ENCODE data around the gene DUSP22.

DUSP22 gene

DNA sequence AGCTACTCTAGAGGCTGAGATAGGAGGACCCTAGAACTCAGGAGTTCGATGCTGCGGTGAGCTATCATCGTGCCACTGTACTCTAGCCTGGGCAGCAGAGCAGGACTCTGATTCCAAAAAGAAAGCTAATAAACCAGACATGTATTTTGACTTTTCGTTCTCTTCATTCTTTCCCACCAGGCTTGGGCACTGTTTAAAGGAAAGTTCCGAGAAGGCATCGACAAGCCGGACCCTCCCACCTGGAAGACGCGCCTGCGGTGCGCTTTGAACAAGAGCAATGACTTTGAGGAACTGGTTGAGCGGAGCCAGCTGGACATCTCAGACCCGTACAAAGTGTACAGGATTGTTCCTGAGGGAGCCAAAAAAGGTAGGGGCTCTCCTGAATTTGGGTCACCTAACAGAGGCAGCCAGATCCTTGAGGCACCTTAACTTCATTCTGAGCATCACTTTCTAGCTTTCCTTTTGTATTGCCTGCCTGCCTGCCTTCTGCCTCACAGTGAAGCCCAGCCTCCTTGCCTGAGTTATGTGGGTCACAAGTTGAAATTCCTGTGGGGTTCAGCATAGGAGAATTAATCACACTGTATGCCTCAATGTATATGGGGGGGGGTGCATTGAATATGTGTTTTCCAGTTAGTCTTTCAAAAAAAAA lies 102.5 kb downstream of the DUSP22 start:
- DNase-seq (ENCODE audit: low read depth in 2 of 2): no peak

DNA sequence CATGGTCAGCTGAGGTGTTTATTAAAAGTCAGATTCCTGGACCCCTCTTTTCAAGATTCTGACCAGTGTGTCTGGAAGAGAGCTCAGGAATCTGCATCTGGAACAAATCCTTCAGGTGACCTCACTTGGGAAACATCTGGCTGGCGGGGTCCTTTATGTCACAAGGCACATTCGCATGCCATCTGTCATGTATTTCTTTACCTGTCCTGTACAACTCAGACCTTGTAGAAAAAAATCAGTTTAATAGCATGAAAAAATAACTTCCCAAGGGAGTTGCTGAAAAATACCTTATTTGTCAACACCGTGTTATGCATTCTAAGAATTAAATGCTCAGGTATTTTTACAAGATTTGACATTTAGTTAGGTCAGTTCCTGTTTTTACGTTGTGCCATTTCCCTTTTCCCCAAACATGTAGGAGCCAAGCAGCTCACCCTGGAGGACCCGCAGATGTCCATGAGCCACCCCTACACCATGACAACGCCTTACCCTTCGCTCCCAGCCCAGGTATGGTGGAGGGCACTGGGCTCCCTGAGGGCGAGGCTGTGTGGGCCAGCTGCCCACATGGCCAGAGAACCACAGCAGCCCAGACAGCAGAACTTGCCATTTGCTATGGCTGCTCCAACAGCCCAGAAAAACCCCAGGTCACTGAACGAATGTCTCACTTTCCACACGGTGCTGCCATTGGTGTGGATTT lies 103.3 kb downstream of the DUSP22 start:
- no peak for DNase-seq (ENCODE audit: low read depth in 2 of 2)

DNA sequence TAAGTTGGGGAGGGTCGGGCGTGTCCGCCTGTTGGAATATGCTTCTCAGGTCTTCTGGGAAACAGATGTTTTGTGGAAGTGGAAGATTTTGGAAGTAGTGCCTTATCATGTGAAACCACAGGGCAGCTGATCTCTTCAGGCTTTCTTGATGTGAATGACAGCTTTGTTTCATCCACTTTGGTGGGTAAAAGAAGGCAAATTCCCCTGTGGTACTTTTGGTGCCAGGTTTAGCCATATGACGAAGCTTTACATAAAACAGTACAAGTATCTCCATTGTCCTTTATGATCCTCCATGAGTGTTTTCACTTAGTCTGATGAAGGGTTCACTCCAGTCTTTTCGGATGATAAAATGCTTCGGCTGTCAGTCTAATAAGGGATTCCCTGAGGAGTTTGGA lies 103.8 kb downstream of the DUSP22 start:
- DNase-seq (ENCODE audit: low read depth in 2 of 2): no peak

DNA sequence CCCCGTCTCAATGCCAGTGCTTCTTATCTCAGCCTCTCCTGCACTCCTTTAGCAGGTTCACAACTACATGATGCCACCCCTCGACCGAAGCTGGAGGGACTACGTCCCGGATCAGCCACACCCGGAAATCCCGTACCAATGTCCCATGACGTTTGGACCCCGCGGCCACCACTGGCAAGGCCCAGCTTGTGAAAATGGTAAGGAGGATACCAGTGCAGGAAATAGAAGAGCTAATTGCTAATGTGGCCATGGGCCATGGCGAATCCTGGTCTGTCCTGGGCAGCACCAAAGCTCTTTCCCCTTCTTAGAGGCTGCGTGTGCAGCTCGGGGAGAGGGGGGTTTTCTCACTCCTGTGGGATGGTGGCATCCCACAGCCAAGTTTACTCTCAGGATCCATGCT lies 104.8 kb downstream of the DUSP22 start:
- DNase-seq (ENCODE audit: low read depth in 2 of 2): no peak

DNA sequence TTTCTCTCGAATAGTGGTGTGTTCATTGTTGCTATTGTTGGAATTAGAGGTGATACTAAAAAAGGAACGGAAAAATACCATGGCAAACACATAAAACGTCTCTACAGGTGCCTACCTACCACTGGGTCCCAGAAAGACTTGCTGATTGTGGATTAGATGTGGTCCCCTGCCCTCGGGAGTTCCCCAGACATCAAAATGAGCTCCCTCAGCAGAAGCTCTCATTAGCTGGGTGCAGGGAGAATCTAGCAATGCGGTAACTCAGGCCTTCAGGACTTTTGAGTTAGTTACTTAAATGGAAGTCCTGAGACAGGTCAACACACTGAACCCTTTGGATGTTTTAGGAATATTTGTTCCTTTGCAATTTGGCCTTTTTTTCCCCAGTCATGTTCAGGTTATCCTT lies 105.3 kb downstream of the DUSP22 start:
- DNase-seq (ENCODE audit: low read depth in 2 of 2): no peak

DNA sequence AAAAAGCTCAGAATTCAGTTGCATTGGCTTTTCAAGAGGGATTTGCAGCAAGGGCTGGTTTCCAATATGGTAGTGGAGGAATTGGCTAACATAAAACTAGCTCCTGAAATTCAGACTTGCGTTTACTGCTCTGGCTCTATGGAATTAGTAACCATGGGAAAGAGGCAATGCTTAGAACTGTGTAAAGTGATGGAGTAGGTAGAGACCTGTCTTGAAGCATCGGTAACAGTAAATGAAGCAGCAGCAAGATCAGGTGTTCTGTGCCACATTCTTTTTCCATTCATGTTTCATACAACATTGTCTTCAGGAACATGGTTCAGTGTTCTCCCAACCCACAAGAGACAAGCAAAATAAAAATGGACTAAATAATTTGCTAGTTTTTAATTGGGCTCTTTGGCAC lies 105.8 kb downstream of the DUSP22 start:
- DNase-seq (ENCODE audit: low read depth in 2 of 2): no peak

DNA sequence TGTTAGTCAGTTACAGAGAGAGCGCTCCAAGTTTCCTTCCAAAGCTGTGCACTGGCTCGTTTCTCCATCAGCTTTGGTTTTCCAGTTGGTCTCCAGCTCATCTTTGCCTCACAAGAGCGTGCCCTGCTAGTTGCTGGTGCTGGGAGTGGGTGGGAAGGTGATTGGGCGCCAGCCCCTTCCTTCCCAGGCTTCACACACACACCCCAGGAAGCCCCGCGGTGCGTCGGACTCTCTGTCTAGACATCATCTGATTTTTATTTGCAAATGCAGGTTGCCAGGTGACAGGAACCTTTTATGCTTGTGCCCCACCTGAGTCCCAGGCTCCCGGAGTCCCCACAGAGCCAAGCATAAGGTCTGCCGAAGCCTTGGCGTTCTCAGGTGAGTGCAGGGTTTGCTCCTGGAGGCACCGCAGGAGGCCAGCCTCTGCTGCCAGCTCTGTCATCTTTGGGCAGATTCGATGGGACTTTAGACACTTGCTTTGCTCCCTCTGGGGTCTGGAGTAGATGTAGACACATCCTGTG lies 106.3 kb downstream of the DUSP22 start:
- no peak for DNase-seq (ENCODE audit: low read depth in 2 of 2)

DNA sequence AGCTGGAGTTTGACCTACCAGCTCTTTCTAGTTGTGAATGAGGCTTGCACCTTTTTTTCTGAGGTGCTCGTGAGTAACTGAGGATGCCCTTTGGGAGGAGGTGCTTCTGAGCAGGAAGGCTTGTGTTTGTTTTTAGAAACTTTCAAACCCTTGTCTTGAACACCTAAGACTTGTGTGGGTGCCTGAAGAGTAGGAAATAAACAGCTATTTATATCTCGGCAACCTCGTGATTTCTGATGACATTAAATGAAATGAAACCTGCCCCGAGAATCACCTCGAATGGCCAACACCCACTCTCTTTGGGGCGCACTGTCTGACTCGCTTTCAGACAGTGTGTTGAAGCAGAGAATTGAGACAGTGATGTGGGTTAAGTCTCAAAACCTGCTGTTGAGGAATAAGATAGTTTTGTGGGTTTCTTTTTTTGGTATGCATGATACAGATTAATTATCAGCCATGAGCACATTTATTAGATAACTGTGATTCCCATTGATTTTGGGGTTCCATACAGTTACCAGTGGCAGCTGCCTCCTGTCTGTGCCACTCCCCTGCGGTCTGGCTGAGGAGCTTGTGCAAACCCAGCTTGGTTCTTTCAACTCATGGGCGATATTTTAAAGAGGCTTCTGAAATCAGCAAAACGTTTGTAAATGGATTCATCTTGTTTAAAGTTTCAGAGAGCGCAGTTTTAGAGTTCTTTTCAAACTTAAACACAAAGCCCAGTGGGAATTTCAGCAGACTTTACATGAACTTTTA lies 107.7 kb downstream of the DUSP22 start:
- no peak for DNase-seq (ENCODE audit: low read depth in 2 of 2)

DNA sequence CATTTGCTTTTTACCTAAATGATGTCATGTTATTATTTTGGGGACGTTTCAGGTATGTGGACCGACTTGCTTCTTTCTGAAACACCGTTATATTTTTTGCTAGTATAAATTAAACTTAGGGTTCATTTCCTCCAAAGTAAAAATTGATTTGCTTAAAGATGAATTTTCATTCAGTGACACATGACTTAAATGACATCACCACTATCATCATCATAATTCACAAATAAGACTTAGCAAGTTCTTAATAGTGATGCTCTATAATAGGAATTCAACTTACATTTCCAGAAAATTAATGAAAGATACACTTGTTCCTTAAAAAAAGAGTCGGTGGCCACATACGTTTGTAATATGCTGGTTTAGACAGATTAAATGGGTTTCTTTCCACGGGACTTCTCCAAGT lies 108.5 kb downstream of the DUSP22 start:
- no peak for DNase-seq (ENCODE audit: low read depth in 2 of 2)

Measured in fibroblast of skin of left quadriceps (primary cell).